Kidney (tissue), 14 donors: Measurements from ENCODE around the gene GPR17. TPM values are rescaled to one million over a fixed set of nuclear protein-coding genes. Genes with fewer than 3 reads are reported as not detected.

Experiments used
- DNase-seq, 5 donors: peaks; one replicate each; pipeline ENCODE4 v3.0.0-alpha.2; 2013 to 2020
- FAIRE-seq: peaks from 2 replicates; lab custom pipeline; 2012; peaks lifted over from hg19 to GRCh38; lab: Jason Lieb, UNC
- H3K27ac ChIP-seq, 2 donors: one replicate each; pipeline ENCODE4 v1.7.0; 2013; ENCODE audit warnings: low read depth in 2 of 2, low read length in 2 of 2, inconsistent platforms in 1 of 2
- H3K27me3 ChIP-seq: one replicate; pipeline ENCODE4 v1.7.1; 2013; ENCODE audit warnings: low read length, inconsistent platforms; ENCODE audit not compliant: control insufficient read depth, insufficient read depth
- H3K36me3 ChIP-seq, 3 donors: one replicate each; pipeline versions ENCODE4 v1.7.0 to v1.7.1; 2013; ENCODE audit warnings: low read length in 3 of 3, control low read depth in 1 of 3, inconsistent platforms in 1 of 3; ENCODE audit not compliant: insufficient read depth in 3 of 3, control insufficient read depth in 2 of 3
- H3K4me1 ChIP-seq, 3 donors: one replicate each; pipeline versions ENCODE4 v1.7.0 to v1.7.1; 2013; ENCODE audit warnings: low read length in 3 of 3, inconsistent platforms in 1 of 3, low read depth in 1 of 3; ENCODE audit not compliant: control insufficient read depth in 2 of 3, insufficient read depth in 2 of 3
- H3K4me3 ChIP-seq, 3 donors: one replicate each; pipeline versions ENCODE4 v1.7.0 to v1.8.1; 2013; ENCODE audit warnings: low read length in 3 of 3, control low read depth in 1 of 3, inconsistent platforms in 1 of 3
- H3K9ac ChIP-seq, 3 donors: one replicate each; pipeline versions ENCODE4 v1.7.0 to v1.7.1; 2013; ENCODE audit warnings: low read length in 3 of 3, control low read depth in 1 of 3, inconsistent platforms in 1 of 3
- H3K9me3 ChIP-seq, 3 donors: one replicate each; pipeline versions ENCODE4 v1.7.0 to v1.7.1; 2013; ENCODE audit warnings: low read length in 3 of 3, control low read depth in 1 of 3, inconsistent platforms in 1 of 3; ENCODE audit not compliant: control insufficient read depth in 2 of 3, insufficient read depth in 1 of 3
- intact Hi-C: fragments of 100-400 bp; cut with DNase I; formaldehyde crosslinking; loops from one replicate; pipeline ENCODE4 v1.11.1; 2022
- polyA plus RNA-seq: library from polyadenylated mRNA; stranded (reverse); fragments of 350-450 nt; fragmentation: Illumina TruSeq; extraction: RNeasy Lipid Tissue Mini Kit (QIAGEN cat#74804); gene quantifications from one replicate; pipeline ENCODE4 v1.2.3, GENCODE V29; 2014; ENCODE audit warnings: low read depth, low replicate concordance; ENCODE audit not compliant: insufficient read depth
- total RNA-seq: library from RNA; stranded (reverse); fragmentation: NEBNext Ultra II Directional; extraction: Animal tissue kit (Norgen Biotek cat#: 25700); gene quantifications from one replicate; pipeline ENCODE4 v1.2.1, GENCODE V29; 2021
- TF ChIP-seq, protein P1 (sequence below): IDR thresholded peaks from 3 replicates; pipeline ENCODE4 v1.5.1; 2012; ENCODE audit warnings: mild to moderate bottlenecking, moderate library complexity, borderline replicate concordance; ENCODE audit not compliant: insufficient read depth; ENCODE audit errors: extremely low read depth
- donor health status: control.
- donor health status: control.
- donor health status: control.
- donor health status: control.
- donor health status: control.
- donor health status: DM: yes; HTN: yes; CAD: no.
- donor health status: Normal renal cell carcinoma (clear cell type).

Gene GPR17
- total and polyA plus RNA-seq, 2 donors from 2014 or later = 0.39 to 0.50 TPM

DNA sequence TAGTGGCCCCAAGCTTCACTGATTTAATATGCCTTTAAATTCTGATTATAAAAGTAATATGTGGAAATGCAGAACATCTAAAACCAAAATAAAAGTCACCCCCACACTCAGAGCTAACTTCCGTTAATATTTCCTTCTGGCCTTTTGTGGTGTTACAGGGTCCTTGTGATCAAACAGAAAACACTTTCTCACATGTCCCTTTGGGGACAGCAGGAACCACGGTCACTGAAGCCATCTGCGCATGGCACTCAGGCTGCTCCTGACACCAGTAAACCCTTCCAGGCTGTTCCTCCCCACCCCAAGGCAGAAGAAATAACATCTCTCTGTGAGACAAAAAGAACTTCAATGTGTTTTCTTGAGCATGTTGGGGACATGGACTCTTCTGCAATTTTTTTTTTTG, 25.1 kb upstream of the GPR17 start:
- intact Hi-C loops = no loop called here
- Histone ChIP-seq H3K27me3 (no peaks in the 10 kb centered on the region), H3K4me1 (no peaks in the 10 kb centered on the region), H3K9ac (no peak overlapping the region), H3K27ac (no peak overlapping the region), H3K4me3 (no peak overlapping the region), H3K9me3 (no peaks in the 10 kb centered on the region), H3K36me3 (peaks cover 0 to 3% (median 0%) of the 10 kb centered on the region in 3 donors)
- FAIRE-seq (no peak), DNase-seq (no peak)
- TF ChIP-seq, protein P1, sequence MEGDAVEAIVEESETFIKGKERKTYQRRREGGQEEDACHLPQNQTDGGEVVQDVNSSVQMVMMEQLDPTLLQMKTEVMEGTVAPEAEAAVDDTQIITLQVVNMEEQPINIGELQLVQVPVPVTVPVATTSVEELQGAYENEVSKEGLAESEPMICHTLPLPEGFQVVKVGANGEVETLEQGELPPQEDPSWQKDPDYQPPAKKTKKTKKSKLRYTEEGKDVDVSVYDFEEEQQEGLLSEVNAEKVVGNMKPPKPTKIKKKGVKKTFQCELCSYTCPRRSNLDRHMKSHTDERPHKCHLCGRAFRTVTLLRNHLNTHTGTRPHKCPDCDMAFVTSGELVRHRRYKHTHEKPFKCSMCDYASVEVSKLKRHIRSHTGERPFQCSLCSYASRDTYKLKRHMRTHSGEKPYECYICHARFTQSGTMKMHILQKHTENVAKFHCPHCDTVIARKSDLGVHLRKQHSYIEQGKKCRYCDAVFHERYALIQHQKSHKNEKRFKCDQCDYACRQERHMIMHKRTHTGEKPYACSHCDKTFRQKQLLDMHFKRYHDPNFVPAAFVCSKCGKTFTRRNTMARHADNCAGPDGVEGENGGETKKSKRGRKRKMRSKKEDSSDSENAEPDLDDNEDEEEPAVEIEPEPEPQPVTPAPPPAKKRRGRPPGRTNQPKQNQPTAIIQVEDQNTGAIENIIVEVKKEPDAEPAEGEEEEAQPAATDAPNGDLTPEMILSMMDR = no peak

DNA sequence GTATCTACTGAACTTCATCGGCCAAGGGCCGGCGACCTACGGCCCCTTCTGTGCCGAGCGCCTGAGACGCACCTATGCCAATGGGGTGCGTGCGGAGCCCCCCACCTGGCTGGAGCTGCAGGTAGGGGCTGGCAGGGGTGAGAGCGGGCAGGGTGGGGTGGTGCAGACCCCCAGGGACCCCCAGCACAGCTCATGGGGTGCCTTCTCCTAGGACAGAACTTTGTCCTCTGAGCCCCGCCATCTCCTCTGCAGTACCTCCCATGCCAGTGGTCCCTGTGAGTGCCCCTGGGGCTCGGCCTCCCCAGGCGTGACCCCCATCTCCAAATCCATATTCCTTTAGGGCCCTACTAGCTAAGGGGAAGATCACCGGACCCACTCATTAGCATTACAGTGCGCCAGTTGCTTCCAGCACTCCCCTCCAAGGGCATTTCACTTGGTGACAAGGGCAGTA, 23.9 kb upstream of the GPR17 start:
- no peak overlapping the region for H3K9ac ChIP-seq
- no peaks in the 10 kb centered on the region for H3K9me3 ChIP-seq
- no peak overlapping the region for H3K4me3 ChIP-seq
- TF ChIP-seq, protein P1 = no peak
- H3K27ac ChIP-seq = no peak overlapping the region
- H3K36me3 ChIP-seq = peaks cover 0 to 3% (median 0%) of the 10 kb centered on the region in 3 donors
- DNase-seq = peak in 1 of 5 donors; percentile 24
- intact Hi-C loops = no loop called here
- no peaks in the 10 kb centered on the region for H3K4me1 ChIP-seq
- no peaks in the 10 kb centered on the region for H3K27me3 ChIP-seq
- no peak for FAIRE-seq

DNA sequence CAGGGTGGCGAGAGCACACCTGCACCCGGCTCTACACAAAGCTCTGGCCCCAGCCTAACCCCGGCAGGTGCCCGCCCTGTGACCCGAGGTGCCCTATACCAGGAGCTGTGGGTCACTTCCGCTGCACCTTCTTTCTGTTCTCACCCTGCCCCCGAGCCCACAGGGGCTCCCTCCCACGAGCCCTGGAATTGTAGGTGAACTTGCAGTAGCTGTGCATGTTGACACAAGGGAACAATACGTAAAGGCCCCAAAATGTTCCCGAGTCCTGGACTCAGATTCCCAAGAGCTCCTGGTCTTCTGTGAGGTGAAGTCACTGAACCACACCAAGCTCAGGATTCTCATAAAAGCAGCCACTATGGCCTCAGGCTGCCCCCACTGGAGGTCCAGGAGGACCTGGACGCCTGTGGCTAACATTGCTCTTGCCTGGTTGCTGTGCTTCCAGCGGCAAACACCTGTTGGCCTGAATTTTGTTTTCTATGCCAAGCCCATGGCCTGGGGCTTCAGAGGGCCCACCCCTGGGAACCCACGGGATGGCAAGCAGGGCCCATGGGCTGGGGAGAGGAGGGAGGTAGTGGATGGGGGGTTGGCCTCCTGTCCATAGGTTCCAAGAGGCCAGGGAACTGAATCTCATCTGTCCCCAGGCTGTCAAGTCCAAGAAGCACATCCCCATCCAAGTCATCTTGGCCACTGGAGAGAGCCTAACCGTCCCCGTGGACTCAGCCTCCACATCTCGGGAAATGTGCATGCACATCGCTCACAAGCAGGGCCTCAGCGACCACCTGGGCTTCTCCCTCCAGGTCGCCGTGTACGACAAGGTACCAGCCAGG, 23.2 kb upstream of the GPR17 start:
- H3K4me1 ChIP-seq = no peaks in the 10 kb centered on the region
- intact Hi-C loops = no loop called here
- no peaks in the 10 kb centered on the region for H3K27me3 ChIP-seq
- H3K9ac ChIP-seq = no peak overlapping the region
- FAIRE-seq (no peak), DNase-seq (peak in 1 of 5 donors; percentile 31)
- no peak overlapping the region for H3K27ac ChIP-seq
- peaks cover 0 to 3% (median 0%) of the 10 kb centered on the region in 3 donors for H3K36me3 ChIP-seq
- no peak overlapping the region for H3K4me3 ChIP-seq
- TF ChIP-seq, protein P1 = no peak
- H3K9me3 ChIP-seq = no peaks in the 10 kb centered on the region
